GM12875 (cell line): ENCODE results near the gene ITGA4.

Experiments
- H3K4me3 ChIP-seq: one replicate; pipeline ENCODE4 v1.5.1; 2011; ENCODE audit warnings: low read depth, low read length, control low read depth
- TF ChIP-seq, protein P1 (sequence below): IDR thresholded peaks from 2 replicates; pipeline ENCODE4 v1.5.1; 2011; ENCODE audit warnings: low read depth, mild to moderate bottlenecking, control low read depth, inconsistent platforms, low read length, moderate library complexity, borderline replicate concordance; ENCODE audit not compliant: insufficient read depth

The ITGA4 gene

DNA sequence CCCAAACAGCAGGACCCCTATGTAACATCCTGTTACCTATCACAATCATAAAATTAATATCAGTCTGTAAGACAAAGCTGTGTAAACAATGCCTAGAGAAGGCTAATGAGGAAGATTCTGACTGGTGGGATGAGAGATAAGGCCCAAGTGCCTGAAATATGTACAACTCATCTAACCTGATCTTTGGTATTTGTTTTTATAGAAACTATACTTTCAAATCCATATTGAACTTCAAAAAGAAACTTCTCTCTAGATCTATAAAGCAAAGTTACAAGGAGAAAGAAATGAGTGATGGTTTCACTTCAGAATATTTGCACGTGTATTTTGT lies 36.1 kb upstream of the ITGA4 start:
- TF ChIP-seq, protein P1, sequence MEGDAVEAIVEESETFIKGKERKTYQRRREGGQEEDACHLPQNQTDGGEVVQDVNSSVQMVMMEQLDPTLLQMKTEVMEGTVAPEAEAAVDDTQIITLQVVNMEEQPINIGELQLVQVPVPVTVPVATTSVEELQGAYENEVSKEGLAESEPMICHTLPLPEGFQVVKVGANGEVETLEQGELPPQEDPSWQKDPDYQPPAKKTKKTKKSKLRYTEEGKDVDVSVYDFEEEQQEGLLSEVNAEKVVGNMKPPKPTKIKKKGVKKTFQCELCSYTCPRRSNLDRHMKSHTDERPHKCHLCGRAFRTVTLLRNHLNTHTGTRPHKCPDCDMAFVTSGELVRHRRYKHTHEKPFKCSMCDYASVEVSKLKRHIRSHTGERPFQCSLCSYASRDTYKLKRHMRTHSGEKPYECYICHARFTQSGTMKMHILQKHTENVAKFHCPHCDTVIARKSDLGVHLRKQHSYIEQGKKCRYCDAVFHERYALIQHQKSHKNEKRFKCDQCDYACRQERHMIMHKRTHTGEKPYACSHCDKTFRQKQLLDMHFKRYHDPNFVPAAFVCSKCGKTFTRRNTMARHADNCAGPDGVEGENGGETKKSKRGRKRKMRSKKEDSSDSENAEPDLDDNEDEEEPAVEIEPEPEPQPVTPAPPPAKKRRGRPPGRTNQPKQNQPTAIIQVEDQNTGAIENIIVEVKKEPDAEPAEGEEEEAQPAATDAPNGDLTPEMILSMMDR = no peak
- H3K4me3 ChIP-seq = no peak overlapping the region

DNA sequence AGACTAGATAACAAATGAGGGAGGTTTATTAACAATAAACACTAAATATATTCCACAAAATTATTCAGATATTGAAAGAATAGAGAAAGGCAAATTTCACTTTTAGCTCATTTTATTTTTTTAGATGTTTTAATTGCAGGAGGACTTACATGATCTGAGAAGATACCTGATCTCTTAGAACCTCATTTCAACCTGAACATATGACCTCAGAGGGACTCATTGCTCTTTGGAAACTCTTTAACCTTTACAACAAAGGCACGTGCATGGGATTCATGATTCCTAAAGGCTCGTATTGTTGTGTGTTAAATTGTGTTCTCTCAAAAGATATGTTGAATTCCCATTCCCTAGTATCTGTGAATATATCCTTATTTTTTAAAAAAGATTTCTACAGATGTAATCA lies 35.7 kb upstream of the ITGA4 start:
- H3K4me3 ChIP-seq = no peak overlapping the region
- TF ChIP-seq, protein P1 = no peak

DNA sequence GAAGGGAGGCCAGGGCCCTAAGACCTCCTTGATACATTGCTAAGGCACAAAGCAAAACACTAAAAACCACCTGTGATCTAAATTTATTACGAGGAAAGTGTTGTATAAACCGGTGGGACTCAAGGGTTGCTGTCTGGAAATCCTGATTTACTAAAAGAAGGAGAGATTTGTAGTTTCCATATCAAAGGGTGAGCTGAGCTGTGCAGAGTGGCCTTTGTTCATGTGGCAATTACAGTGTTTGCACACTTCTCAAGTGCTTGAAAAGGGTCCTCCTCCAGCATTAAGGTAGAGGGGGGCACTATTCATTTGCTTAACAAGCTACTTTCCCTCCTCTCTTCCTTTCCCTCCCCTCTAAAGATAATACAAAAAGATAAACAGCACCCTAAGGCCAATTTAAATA lies 30.5 kb upstream of the ITGA4 start:
- TF ChIP-seq, protein P1 = no peak
- no peak overlapping the region for H3K4me3 ChIP-seq

DNA sequence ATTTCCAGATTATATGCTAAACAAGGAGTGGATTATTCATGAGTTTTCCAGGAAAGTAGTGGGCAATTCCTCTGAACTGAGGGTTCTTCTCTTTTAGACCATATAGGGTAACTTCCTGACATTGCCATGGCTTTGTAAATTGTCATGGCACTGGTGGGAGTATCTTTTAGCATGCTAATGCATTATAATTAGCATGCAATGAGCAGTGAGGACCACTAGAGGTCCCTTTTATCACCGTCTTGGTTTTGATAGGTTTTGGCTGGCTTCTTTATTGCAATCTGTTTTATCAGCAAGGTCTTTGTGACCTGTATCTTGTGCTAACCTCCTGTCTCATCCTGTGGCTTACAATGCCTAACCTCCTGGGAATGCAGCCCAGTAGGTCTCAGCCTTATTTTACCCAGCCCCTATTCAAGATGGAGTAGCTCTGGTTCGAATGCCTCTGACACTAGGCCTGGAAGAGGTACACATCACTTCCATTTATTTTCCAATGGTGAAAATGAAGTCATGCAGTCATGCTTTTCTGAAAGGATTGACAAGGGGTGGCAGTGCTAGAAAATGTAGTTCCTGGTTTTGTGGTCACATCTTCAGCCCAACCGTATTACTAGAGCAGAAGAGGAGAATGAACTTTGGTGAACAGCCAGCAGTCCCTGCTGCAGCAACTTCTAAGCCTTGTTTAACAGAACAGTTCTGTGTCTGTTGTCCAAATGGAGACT lies 26.6 kb upstream of the ITGA4 start:
- TF ChIP-seq, protein P1 = peak; percentile 56; the same call in 1 of the 2 replicates
- H3K4me3 ChIP-seq = no peak overlapping the region

DNA sequence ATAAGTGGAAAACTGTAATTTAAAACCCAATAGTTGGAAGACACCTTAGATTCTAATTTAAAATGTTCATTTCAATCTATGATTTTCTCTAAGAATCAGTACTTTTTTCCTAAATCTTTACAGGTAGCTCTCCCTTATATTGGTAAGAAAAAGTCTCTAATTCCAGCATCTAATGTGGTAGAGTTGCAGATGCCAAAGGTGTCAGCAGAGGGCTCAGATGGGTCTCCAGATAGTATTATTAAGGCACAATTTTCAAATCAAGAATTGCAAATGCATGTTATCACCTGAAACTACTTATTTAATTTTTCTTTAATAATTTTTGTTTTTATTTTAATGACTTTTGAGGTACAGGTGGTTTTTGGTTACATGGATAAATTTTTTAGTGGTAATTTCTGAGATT lies 25.5 kb upstream of the ITGA4 start:
- no peak overlapping the region for H3K4me3 ChIP-seq
- TF ChIP-seq, protein P1 = no peak

DNA sequence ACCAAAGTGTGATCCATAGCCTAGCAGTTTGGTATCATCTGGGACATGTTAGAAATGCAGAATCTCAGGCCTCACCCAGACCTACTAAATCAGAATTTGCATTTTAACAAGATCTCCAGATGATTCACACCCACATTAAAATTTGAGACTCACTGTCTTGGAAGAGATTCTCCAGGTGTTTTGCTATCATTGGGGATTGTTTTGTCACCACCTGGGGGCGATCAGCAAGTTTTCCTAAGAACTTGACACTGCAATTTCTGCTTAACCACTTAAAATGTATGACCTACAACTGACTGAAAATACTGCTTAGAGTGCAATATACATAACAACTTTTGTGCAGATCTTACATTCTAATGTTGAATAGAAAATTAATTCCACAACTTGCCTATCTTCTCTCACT lies 18.9 kb upstream of the ITGA4 start:
- no peak overlapping the region for H3K4me3 ChIP-seq
- TF ChIP-seq, protein P1 = peak; percentile 29; the same call in 1 of the 2 replicates

DNA sequence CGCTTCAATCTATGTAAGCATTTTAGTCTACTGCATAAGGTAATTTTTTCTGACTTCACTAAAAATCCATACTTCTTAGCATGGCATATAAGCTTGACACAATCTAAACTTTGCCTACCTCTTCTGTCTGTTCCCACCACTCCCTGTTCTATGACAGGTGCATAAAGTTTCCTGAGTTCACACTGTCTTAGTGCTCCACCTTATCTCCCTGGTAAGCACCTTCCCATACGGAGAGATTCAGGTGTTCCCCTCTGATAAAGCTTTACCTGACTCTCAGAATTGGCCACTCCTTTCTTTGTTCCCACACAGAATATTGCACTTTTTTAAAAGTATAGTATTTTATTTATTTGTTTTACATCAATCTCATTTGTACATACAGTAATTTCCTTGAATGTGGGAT lies 16.8 kb upstream of the ITGA4 start:
- TF ChIP-seq, protein P1 = no peak
- H3K4me3 ChIP-seq = no peak overlapping the region
